Smooth muscle cell (in vitro differentiated cells): ENCODE measurements around the gene C1QA. TPM values are rescaled to one million over a fixed set of nuclear protein-coding genes. Genes with fewer than 3 reads are reported as not detected.

Source experiments
- DNase-seq: peaks from one replicate; lab custom pipeline; 2025; ENCODE audit not compliant: unreplicated experiment; lab: John Stamatoyannopoulos, UW
- H2AFZ ChIP-seq: fragments of 200-600 bp; sonication (generic); 2 replicates; pipeline ENCODE4 v1.6.0; 2016; ENCODE audit warnings: antibody characterized with exemption, low read depth, mild to moderate bottlenecking
- H3F3A ChIP-seq: fragments of 200-600 bp; sonication (generic); 2 replicates; pipeline ENCODE4 v1.6.0; 2017; ENCODE audit warnings: antibody characterized with exemption, low read depth
- H3K27ac ChIP-seq: fragments of 200-600 bp; sonication (generic); 2 replicates; pipeline ENCODE4 v1.5.1; 2016; ENCODE audit warnings: low read depth, mild to moderate bottlenecking
- H3K27me3 ChIP-seq: fragments of 200-600 bp; sonication (generic); 2 replicates; pipeline ENCODE4 v1.6.1; 2016; ENCODE audit warnings: low read depth, mild to moderate bottlenecking
- H3K36me3 ChIP-seq: fragments of 200-600 bp; sonication (generic); 2 replicates; pipeline ENCODE4 v1.5.1; 2016; ENCODE audit warnings: low read depth
- H3K4me1 ChIP-seq: fragments of 200-600 bp; sonication (generic); 2 replicates; pipeline ENCODE4 v1.5.1; 2016; ENCODE audit warnings: low read depth
- H3K4me2 ChIP-seq: fragments of 200-600 bp; sonication (generic); 2 replicates; pipeline ENCODE4 v1.6.0; 2016; ENCODE audit warnings: mild to moderate bottlenecking
- H3K4me3 ChIP-seq: fragments of 200-600 bp; sonication (generic); 2 replicates; pipeline ENCODE4 v1.5.1; 2016; ENCODE audit warnings: mild to moderate bottlenecking
- H3K79me2 ChIP-seq: fragments of 200-600 bp; sonication (generic); 2 replicates; pipeline ENCODE4 v1.6.0; 2016; ENCODE audit warnings: low read depth, mild to moderate bottlenecking
- H3K9ac ChIP-seq: fragments of 200-600 bp; sonication (generic); 2 replicates; pipeline ENCODE4 v1.6.0; 2016; ENCODE audit warnings: low read depth
- H3K9me3 ChIP-seq: fragments of 200-600 bp; sonication (generic); replicated peaks from 2 replicates; pipeline ENCODE4 v1.5.1; 2016; ENCODE audit warnings: low read depth
- H4K20me1 ChIP-seq: fragments of 200-600 bp; sonication (generic); 2 replicates; pipeline ENCODE4 v1.6.0; 2016; ENCODE audit warnings: low read depth
- CTCF ChIP-seq: fragments of 200-600 bp; sonication (generic); IDR thresholded peaks from 2 replicates; pipeline ENCODE4 v1.5.1; 2017; ENCODE audit warnings: borderline replicate concordance, mild to moderate bottlenecking, antibody characterized with exemption; ENCODE audit not compliant: insufficient read depth, poor library complexity, severe bottlenecking
- WGBS: methylation state at CpG from one replicate; pipeline ENCODE4 v1.1.7; 2016; ENCODE audit warnings: low lambda C conversion rate; 5-methylcytosine and 5-hydroxymethylcytosine counted together
- polyA plus RNA-seq: library from polyadenylated mRNA; unstranded; fragments of >200 nt; fragmentation: Nextera tagmentation; extraction: Ambion mirVana; gene quantifications from 2 replicates; pipeline ENCODE4 v1.2.1, GENCODE V29; 2016
- total RNA-seq: library from RNA; depleted of rRNA; stranded (reverse); fragments of >200 nt; gene quantifications from 2 replicates; pipeline ENCODE4 v1.2.3, GENCODE V29; 2014

C1QA gene
- total and polyA plus RNA-seq, 2 experiments from 2014 or later = not detected

GRCh38 chr1:22609291-22609690 lies 27.1 kb upstream of the C1QA start:
- TF ChIP-seq CTCF = no peak
- Histone ChIP-seq H3K27me3 (peaks cover 63% of the 10 kb centered on the region), H4K20me1 (no peaks in the 10 kb centered on the region), H3K9me3 (no peaks in the 10 kb centered on the region), H3K9ac (no peak overlapping the region), H3K27ac (no peak overlapping the region), H2AFZ (no peak overlapping the region), H3K36me3 (no peaks in the 10 kb centered on the region), H3K4me2 (no peak overlapping the region), H3F3A (no peaks in the 10 kb centered on the region), H3K4me1 (no peaks in the 10 kb centered on the region), H3K4me3 (no peak overlapping the region), H3K79me2 (no peaks in the 10 kb centered on the region)
- 53% methylated on average over 6 of the region's 6 CpGs for WGBS
- DNase-seq = no peak

- Histone ChIP-seq H3K36me3 (no peaks in the 10 kb centered on the region), H3K4me3 (no peak overlapping the region), H4K20me1 (no peaks in the 10 kb centered on the region), H3K27me3 (peaks cover 62% of the 10 kb centered on the region), H3K9me3 (no peaks in the 10 kb centered on the region), H3K4me2 (no peak overlapping the region), H3K4me1 (no peaks in the 10 kb centered on the region), H3K9ac (no peak overlapping the region), H3F3A (no peaks in the 10 kb centered on the region), H3K27ac (no peak overlapping the region), H2AFZ (no peak overlapping the region), H3K79me2 (no peaks in the 10 kb centered on the region)
- TF ChIP-seq CTCF = no peak
- peak; percentile 23 for DNase-seq
- 31% methylated on average over 7 of the region's 7 CpGs for WGBS
Observed at GRCh38 chr1:22611530-22611947, 24.9 kb upstream of the C1QA start.

- peaks cover 62% of the 10 kb centered on the region for H3K27me3 ChIP-seq
- DNase-seq = no peak
- no peaks in the 10 kb centered on the region for H3F3A ChIP-seq
- no peak overlapping the region for H2AFZ ChIP-seq
- no peak overlapping the region for H3K4me2 ChIP-seq
- H3K4me1 ChIP-seq = no peaks in the 10 kb centered on the region
- H3K9ac ChIP-seq = no peak overlapping the region
- H3K36me3 ChIP-seq = no peaks in the 10 kb centered on the region
- H4K20me1 ChIP-seq = no peaks in the 10 kb centered on the region
- TF ChIP-seq CTCF = no peak
- H3K9me3 ChIP-seq = no peaks in the 10 kb centered on the region
- no peak overlapping the region for H3K4me3 ChIP-seq
- H3K27ac ChIP-seq = no peak overlapping the region
- WGBS = 65% methylated on average over 12 of the region's 12 CpGs
- H3K79me2 ChIP-seq = no peaks in the 10 kb centered on the region
Observed at GRCh38 chr1:22612671-22613571, 23.5 kb upstream of the C1QA start.

GRCh38 chr1:22613572-22613918 lies 22.9 kb upstream of the C1QA start:
- WGBS = 80% methylated on average over 5 of the region's 5 CpGs
- H3K36me3 ChIP-seq = no peaks in the 10 kb centered on the region
- no peak for DNase-seq

More at GRCh38 chr1:22613572-22613918, 22.9 kb upstream of the C1QA start:
- Histone ChIP-seq H3K9me3 (no peaks in the 10 kb centered on the region), H3K4me3 (no peak overlapping the region), H3K9ac (no peak overlapping the region), H3K4me1 (no peaks in the 10 kb centered on the region), H3K79me2 (no peaks in the 10 kb centered on the region), H3K4me2 (no peak overlapping the region), H3F3A (no peaks in the 10 kb centered on the region), H3K27me3 (peaks cover 62% of the 10 kb centered on the region), H3K27ac (no peak overlapping the region), H2AFZ (no peak overlapping the region), H4K20me1 (no peaks in the 10 kb centered on the region)
- no peak for TF ChIP-seq CTCF
